HG02970 (cell line): Measurements from ENCODE around the gene MKLN1.
"Not testable (repeated sequence)": the region's sequence is repeated elsewhere in the genome, so short reads cannot be mapped to it uniquely, and the experiment has no call there.

ENCODE experiments used
- ATAC-seq: cut with Tn5 transposase; IDR thresholded peaks from one replicate; pipeline ENCODE4 v1.9.1; 2021; ENCODE audit warnings: mild to moderate bottlenecking, moderate library complexity, moderate number of reproducible peaks; ENCODE audit not compliant: unreplicated experiment, low FRiP score

MKLN1 gene

DNA sequence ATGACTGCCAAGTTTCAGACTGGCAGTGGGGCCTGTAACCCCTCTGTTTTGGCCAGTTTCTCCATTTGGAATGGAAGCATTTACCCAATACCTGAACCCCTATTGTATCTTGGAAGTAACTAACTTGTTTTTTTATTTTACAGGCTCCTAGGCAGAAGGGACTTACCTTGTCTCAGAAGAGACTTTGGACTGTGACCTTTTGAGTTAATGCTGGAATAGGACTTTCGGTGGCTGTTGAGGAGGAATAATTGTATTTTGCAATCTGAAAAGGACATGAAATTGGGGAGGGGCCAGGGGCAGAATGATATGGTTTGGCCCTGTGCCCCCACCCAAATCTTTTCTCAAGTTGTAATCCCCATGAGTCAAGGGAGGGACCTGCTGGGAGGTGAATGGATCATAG, 20.0 kb upstream of the MKLN1 start:
- no peak for ATAC-seq

- ATAC-seq, result no peak
Measured at GRCh38 chr7:131312838-131313237, 14.8 kb upstream of the MKLN1 start.

- no peak for ATAC-seq
Measured at GRCh38 chr7:131320603-131321002, 7.1 kb upstream of the MKLN1 start.

- ATAC-seq, result no peak
Measured at GRCh38 chr7:131321656-131322055, 6.0 kb upstream of the MKLN1 start.

DNA sequence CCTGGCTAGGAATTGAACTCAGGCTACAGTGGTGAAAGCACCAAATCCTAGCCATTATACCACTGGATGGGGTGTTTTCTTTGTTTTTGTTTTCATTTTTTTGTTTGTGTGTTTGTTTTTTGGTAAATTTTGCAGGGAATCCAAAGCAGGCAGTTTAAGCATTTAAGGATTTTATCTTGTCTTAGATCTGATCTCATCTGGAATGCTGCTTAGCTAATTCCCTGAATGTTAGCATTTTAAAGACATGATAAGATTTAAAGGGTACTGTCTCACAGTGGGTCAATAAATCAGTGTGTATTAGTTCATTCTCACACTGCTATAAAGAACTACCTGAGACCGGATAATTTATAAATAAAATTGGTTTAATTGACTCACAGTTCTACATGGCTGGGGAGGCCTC, 5.6 kb upstream of the MKLN1 start:
- ATAC-seq, result no peak

DNA sequence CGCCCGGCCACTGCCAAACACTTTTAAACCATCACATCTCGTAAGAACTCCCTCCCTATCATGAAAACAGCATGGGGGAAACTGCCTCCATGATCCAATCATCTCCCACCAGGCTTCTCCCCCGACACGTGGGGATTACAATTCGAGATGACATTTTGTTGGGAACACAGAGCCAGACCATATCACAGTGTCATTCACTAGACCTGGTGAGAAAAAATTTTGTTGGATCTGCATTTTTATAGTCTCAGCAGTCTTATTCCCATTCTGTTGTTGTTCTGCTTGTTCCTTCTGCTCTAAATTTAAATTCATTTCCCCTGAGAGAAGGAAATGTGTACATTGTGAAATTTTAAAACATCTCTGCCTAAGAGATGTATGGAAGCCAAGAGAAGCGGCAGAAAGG, 4.8 kb upstream of the MKLN1 start:
- no peak for ATAC-seq

DNA sequence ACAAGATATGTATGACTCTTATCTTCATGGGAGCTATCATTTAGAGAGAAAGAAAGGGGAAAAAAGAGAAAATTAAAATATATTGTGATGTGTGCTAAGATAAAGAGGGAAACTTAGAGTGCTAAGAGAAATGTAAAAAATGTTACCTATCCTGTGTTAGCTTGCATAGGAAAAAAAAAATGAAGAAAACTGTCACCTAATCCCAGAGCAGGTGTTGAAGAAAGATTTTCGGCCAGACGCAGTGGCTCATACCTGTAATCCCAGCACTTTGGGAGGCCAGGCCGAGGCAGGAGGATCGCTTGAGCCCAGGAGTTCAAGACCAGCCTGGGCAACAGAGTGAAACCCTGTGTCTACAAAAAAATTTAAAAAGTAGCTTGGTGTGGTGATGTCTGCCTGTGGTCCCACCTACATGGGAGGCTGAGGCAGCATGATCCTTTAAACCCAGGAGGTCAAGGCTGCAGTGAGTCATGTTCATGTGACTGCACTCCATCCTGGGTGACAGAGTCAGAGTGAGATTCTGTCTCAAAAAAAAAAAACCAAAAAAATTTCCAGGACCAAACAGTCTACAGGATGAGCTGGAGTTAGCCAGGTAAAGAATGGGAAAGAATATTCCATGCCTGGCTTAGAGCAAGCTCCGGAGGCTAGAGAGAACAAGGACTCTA, 2.4 kb upstream of the MKLN1 start:
- no peak for ATAC-seq

- ATAC-seq, result no peak
Measured at GRCh38 chr7:131326576-131326975, 1.1 kb upstream of the MKLN1 start.

DNA sequence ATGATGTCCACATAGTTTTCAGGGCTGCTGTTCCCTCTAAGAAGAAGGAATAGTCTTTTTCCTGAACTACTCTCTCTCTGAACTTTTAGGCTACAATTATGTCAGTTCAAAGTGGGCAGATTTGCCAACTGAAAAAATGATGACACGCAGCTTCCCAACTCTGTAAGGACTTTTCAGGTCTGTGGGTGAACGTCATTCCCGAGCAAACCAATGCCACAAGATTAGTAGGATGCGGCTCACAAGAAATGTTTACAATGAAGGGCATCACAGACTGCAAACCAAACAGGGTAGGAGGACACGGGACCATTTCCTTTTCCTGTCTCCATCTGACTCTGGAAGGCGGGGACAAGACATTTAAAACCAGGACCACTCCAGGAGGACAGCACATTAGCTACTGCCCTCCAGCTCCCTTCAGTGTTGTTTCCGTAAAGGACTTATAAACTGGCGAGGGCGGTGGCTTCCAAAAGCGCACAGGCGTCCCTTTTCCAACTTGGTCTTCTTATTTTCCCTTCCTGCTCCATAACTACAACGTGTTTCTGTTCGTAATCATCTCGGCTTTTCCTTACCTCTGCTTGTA, 539 bp upstream of the MKLN1 start:
- ATAC-seq, result no peak

GRCh38 chr7:131328377-131329175, 900 bp downstream of the MKLN1 start:
- no peak for ATAC-seq

DNA sequence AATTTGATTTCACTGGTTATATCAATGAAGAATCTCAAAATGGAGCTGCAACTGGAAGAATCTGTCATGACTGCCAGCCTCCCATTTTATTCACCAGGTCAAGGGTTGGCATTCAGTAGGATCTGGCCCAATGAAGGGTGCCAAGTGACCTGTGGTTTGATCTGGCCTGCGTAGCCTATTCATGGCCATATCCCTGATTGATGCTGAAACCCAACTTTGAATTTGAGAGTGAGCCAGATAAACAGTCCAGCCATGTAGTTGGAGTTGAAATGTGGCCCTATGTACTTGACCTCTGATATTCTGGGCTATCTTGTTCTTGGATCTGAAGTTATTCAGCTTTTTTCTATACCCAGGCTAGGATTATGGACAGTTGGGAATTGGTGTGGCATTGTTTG, 1.5 kb downstream of the MKLN1 start:
- ATAC-seq, result no peak

GRCh38 chr7:131330299-131330698, 2.6 kb downstream of the MKLN1 start:
- ATAC-seq, result no peak

GRCh38 chr7:131331806-131332205, 4.1 kb downstream of the MKLN1 start:
- no peak for ATAC-seq

DNA sequence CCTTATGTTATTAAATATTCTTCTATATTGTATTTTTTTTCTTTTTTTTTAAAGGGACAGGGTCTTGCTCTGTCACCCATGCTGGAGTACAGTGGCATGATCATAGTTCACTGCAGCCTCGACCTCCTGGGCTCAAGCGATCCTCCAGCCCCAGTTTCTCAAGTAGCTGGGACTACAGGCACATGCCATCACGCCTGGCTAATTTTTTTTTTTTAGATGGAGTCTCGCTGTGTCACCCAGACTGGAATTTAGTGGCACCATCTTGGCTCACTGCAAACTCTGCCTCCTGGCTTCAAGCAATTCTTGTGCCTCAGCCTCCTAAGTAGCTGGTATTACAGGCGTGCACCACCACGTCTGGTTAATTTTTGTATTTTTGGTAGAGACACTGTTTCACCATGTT, 5.1 kb downstream of the MKLN1 start:
- not testable (repeated sequence) for ATAC-seq

DNA sequence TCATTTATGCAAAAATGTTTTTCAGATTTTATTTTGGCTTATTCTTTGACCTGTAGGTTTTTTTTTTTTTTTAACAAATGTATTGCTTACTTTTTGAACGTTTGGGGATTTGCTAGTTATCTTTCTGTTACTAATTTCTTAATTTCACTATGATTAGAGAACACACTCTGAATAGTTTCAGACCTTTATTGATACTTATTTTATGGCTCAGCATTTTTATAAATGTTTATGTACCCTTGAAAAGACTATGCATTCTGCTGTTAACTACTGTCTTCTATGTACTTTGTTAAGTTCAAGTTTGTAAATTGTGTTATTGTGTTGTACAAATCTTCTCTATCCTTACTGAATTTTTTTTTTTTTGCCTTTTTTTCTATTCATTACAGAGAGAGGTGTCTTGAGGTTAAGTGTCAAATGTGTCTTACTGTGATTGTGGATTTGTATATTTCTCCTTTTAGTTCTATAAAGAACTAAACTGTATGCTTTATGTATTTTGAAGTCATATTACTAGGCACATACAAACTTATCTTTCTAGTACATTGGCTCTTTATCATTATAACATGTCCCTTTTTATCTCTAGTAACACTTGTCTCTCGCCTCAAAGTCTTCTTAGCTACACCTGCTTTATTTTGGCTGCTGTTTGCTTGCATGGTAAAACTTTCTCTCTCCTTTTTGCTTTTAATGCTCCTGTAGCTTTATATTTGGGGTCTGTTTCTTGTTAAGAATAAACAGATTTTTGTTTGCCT, 8.1 kb downstream of the MKLN1 start:
- ATAC-seq, result no peak

GRCh38 chr7:131336956-131337355, 9.3 kb downstream of the MKLN1 start:
- no peak for ATAC-seq

- no peak for ATAC-seq
Measured at GRCh38 chr7:131338173-131338572, 10.5 kb downstream of the MKLN1 start.

DNA sequence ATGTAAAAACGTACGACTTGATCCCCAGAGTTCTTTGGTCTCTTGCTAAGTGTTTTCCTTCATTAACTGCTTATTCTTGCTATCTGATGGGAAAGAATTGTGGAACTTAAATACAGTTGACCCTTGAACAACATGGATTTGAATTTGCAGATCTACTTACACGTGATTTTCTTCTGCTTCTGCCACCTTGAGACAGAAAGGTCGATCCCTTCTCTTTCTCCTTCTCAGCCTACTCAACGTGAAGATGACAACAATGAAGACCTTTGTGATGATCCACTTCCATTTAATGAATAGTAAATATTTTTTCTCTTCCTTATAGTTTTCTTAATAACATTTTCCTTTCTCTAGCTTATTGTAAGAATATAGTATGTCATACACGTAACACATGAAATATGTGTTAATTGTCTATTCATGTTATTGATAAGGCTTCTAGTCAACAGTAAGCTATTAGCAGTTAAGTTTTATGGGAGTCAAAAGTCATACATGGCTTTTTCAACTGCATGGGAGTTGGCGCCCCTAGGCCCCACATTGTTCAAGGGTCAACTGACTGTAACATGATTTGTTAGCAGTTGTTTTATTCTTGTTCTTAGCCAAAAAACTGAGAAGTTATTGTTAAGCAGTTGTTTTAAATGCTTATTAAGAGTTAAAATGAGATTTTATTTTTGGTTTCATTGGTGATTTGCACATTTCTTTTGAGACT, 11.2 kb downstream of the MKLN1 start:
- ATAC-seq, result no peak

DNA sequence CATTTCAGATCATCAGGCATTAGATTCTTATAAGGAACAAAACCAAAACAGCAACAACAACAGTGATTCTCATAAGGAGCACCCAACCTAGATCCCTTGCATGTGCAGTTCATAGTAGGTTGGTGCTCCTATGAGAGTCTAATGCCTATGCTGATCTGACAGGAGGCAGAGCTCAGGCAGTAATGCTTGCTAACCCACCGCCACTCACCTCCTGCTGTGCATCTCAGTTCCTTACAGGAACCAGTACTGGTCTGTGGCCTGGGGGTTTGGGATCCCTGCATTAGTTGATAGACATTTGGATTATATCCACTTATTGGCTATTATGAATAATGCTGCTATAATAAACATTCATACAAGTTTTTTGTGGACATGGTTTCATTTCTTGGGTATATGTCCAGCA, 14.0 kb downstream of the MKLN1 start:
- ATAC-seq, result no peak

GRCh38 chr7:131342864-131343442, 15.3 kb downstream of the MKLN1 start:
- ATAC-seq, result no peak
